SK-N-SH treated with all-trans-retinoic acid at 6 μM for 48 hours (cell line): ENCODE measurements around the gene DBP.

Source experiments
- CSRNP3 ChIP-seq: fragments of 250-450 bp; sonication (Bioruptor Pico); IDR thresholded peaks from 2 replicates; pipeline ENCODE4 v1.5.1; 2021; ENCODE audit warnings: mild to moderate bottlenecking, moderate library complexity
- PATZ1 ChIP-seq: fragments of 250-450 bp; sonication (Bioruptor Pico); IDR thresholded peaks from 2 replicates; pipeline ENCODE4 v1.8.0; 2020; ENCODE audit warnings: mild to moderate bottlenecking, moderate library complexity, borderline replicate concordance
- SNAI2 ChIP-seq: fragments of 250-450 bp; sonication (Bioruptor Pico); IDR thresholded peaks from 2 replicates; pipeline ENCODE4 v1.5.0; 2020; ENCODE audit warnings: mild to moderate bottlenecking, moderate library complexity
- ZNF70 ChIP-seq: fragments of 450-650 bp; formaldehyde crosslinking; IDR thresholded peaks from 2 replicates; pipeline ENCODE4 v1.5.0; 2020; ENCODE audit warnings: mild to moderate bottlenecking, moderate library complexity

GRCh38 chr19:48658483-48658882, 21.3 kb upstream of the DBP start:
- no peak for TF ChIP-seq ZNF70
- no peak for TF ChIP-seq SNAI2 (CRISPR knock-in tag)
- TF ChIP-seq PATZ1 (CRISPR knock-in tag) = no peak
- no peak for TF ChIP-seq CSRNP3 (CRISPR knock-in tag)
